Tibial nerve (tissue), 4 donors: Measurements from ENCODE around the gene NFIA.

Experiments used
- EP300 ChIP-seq, 2 donors: sonication (generic); formaldehyde crosslinking; IDR thresholded peaks; one replicate each; pipeline ENCODE4 v1.6.1; 2017; ENCODE audit warnings: antibody characterized with exemption in 2 of 2, mild to moderate bottlenecking in 1 of 2
- POLR2A ChIP-seq, 2 donors: fragments of 450-650 bp; IDR thresholded peaks; one replicate each; pipeline ENCODE4 v1.6.1; 2017; ENCODE audit warnings: antibody characterized with exemption in 2 of 2, mild to moderate bottlenecking in 2 of 2, moderate library complexity in 2 of 2
- TF ChIP-seq, protein P1 (sequence below), 5 experiments: fragments of 200-600 bp in 3 of 5; fragments of 450-650 bp in 2 of 5; sonication (generic) in 3 of 5; IDR thresholded peaks; one replicate each; pipeline ENCODE4 v1.5.1; 2016 to 2019; ENCODE audit warnings: antibody characterized with exemption in 5 of 5, mild to moderate bottlenecking in 3 of 5, moderate library complexity in 2 of 5

- TF ChIP-seq, protein P1, sequence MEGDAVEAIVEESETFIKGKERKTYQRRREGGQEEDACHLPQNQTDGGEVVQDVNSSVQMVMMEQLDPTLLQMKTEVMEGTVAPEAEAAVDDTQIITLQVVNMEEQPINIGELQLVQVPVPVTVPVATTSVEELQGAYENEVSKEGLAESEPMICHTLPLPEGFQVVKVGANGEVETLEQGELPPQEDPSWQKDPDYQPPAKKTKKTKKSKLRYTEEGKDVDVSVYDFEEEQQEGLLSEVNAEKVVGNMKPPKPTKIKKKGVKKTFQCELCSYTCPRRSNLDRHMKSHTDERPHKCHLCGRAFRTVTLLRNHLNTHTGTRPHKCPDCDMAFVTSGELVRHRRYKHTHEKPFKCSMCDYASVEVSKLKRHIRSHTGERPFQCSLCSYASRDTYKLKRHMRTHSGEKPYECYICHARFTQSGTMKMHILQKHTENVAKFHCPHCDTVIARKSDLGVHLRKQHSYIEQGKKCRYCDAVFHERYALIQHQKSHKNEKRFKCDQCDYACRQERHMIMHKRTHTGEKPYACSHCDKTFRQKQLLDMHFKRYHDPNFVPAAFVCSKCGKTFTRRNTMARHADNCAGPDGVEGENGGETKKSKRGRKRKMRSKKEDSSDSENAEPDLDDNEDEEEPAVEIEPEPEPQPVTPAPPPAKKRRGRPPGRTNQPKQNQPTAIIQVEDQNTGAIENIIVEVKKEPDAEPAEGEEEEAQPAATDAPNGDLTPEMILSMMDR (IDR thresholded peaks at IDR 0.05), result no peak
- no peak for TF ChIP-seq POLR2A (IDR thresholded peaks at IDR 0.05)
- TF ChIP-seq EP300 (IDR thresholded peaks at IDR 0.05), result no peak
Measured at GRCh38 chr1:61348025-61348665, 265.8 kb downstream of the NFIA start.
